Fibroblast of peridontal ligament (primary cell): ENCODE data around the gene MARCHF6.
"Not testable (repeated sequence)": the region's sequence is repeated elsewhere in the genome, so short reads cannot be mapped to it uniquely, and the experiment has no call there.

Experiments used
- DNase-seq: peaks from one replicate; pipeline ENCODE4 v3.0.0-alpha.2; 2010; ENCODE audit errors: extremely low read depth

MARCHF6 gene

GRCh38 chr5:10381803-10382202 is 28.3 kb downstream of the MARCHF6 start:
- DNase-seq = no peak

GRCh38 chr5:10384483-10384882 is 31.0 kb downstream of the MARCHF6 start:
- DNase-seq = no peak

GRCh38 chr5:10387690-10388089 is 34.2 kb downstream of the MARCHF6 start:
- peak; percentile 92 for DNase-seq

DNA sequence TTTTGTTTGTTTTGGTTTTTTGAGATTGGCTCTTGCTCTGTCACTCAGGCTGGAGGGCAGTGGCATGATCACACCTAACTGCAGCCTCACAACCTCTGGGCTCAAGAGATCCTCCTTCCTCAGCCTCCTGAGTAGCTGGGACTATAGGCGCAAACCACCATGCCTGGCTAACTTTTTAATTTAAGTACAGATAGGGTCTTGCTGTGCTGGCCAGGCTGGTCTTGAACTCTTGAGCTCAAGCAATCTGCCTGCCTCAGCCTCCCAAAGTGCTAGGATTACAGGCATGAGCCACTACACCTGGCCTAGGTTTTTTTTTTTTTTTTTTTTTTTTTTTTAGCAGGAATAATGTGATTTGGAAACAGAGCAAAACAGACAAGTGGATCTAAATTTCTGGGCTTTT is 37.6 kb downstream of the MARCHF6 start:
- no peak for DNase-seq

- DNase-seq = not testable (repeated sequence)
These were observed 39.3 kb downstream of the MARCHF6 start for GRCh38 chr5:10392567-10393328.

- DNase-seq = peak; percentile 60
These were observed 40.0 kb downstream of the MARCHF6 start for GRCh38 chr5:10393491-10393890.

DNA sequence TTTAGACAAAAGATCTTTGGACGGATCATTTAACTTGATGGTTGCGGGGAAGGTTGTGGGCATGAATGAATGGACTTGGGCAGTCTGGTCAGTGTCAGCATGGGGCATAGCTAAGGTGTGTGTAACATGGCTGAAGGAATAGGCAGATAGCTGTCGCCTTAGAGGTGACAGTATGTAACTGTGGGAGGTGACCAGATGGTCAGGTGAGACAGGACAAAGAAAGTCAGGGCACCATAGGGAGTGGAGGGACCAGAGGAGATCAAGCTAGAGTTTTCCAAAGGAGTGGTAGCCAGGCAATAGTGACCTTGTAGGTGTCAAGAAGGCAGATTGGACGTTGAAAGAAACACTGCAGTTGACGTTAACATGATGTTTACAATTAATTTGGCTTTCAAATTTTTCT is 43.1 kb downstream of the MARCHF6 start:
- DNase-seq = no peak

DNA sequence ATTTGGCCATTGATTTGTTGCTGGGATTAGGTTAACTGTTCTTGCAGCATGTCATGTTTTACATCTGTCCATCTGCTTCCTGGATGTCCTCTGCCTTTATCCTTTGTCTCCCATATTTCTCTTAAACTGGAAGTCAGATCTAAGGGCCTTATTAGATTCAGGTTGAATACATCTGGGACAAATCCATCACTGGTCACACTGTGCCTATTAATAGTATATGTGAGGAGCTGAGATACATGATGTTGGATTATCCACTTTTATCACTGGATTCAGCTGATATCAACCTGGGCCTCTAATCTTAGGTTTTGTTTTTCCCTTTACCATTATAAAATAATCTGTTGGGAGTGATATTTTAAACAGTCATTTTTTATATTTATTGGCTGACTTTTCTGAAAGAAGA is 46.3 kb downstream of the MARCHF6 start:
- DNase-seq = no peak

DNA sequence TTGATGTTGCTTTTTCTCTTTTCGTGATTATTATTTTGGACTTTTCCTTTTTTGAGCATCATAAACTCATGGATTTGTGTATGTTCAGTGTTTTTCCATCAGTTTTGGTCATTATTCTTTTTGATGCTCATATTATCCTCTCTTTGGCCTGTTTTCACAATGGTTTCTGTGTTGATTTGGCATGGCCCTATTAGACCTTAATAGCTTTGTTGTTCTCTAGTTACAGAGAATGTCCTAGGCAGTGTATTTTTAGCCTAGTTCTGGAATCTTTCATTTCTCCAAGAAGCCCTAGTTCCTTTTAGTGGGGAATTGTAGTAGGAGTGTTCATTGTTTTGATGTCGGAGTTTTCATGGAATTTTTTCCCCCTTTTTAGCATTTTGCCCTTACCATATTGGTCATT is 46.9 kb downstream of the MARCHF6 start:
- no peak for DNase-seq

DNA sequence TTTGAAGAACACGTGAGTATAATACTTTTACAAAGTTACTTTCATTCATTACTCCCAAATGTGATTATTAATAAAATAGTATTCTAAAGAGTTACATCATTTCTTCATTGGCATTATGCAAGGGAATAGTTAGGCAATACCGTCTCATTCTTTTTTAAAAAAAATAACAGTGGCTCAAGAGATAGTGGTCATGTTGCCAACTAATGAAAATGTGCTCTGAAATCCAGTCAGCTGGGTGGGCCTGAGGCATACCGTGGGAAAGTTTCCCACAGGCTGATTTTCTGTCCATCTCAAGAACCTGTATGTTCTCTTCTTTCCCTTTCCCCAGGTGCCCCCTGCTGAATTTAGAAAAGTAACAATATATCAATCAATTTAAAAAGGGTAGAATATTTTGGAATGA is 47.3 kb downstream of the MARCHF6 start:
- DNase-seq = peak; percentile 60

GRCh38 chr5:10401498-10401897 is 48.0 kb downstream of the MARCHF6 start:
- DNase-seq = no peak
